PC-3 (cell line): Measurements from ENCODE around the gene HDHD3. TPM values are rescaled to one million over a fixed set of nuclear protein-coding genes. Genes with fewer than 3 reads are reported as not detected.
"Not testable (repeated sequence)": the region's sequence is repeated elsewhere in the genome, so short reads cannot be mapped to it uniquely, and the experiment has no call there.

ENCODE experiments used
- ATAC-seq: fragments of 200-7000 bp; cut with Tn5 transposase; 2 replicates; pipeline ENCODE4 v1.9.1; 2020; ENCODE audit warnings: mild to moderate bottlenecking, moderate library complexity
- BruUV-seq: library from RNA; stranded (reverse); fragments of 400-500 nt; replicated peaks from 2 replicates; lab custom pipeline; 2021; lab: Mats Ljungman, UMichigan
- CTCF ChIA-PET: fragments of 300-600 bp; sonication (Branson Sonifier 250); formaldehyde crosslinking; loops from one replicate; lab custom pipeline; 2022; ENCODE audit warnings: antibody characterized with exemption; lab: Charles Lee
- POLR2A ChIA-PET: fragments of 300-600 bp; sonication (Branson Sonifier 250); formaldehyde crosslinking; loops from one replicate; lab custom pipeline; 2022; ENCODE audit warnings: antibody characterized with exemption; ENCODE audit not compliant: unreplicated experiment; lab: Charles Lee
- DNase-seq: peaks from one replicate; pipeline ENCODE4 v3.0.0-alpha.2; 2015
- H2AFZ ChIP-seq: fragments of 300-600 bp; sonication (generic); 2 replicates; pipeline ENCODE4 v1.6.0; 2016; ENCODE audit warnings: antibody characterized with exemption, low read length
- H3F3A ChIP-seq: fragments of 300-600 bp; sonication (generic); one replicate; pipeline ENCODE4 v1.6.0; 2017; ENCODE audit warnings: antibody characterized with exemption, low read length, control low read depth, mild to moderate bottlenecking; ENCODE audit not compliant: unreplicated experiment
- H3K27ac ChIP-seq: fragments of 300-600 bp; sonication (generic); 2 replicates; pipeline ENCODE4 v1.5.1; 2016; ENCODE audit warnings: mild to moderate bottlenecking, low read length
- H3K27me3 ChIP-seq: fragments of 300-600 bp; sonication (generic); 2 replicates; pipeline ENCODE4 v1.6.1; 2016; ENCODE audit warnings: low read length, mixed read lengths
- H3K36me3 ChIP-seq: fragments of 300-600 bp; sonication (generic); 2 replicates; pipeline ENCODE4 v1.6.1; 2016; ENCODE audit warnings: low read depth, mixed run types, low read length, mixed read lengths
- H3K4me1 ChIP-seq: fragments of 300-600 bp; sonication (generic); 2 replicates; pipeline ENCODE4 v1.5.1; 2016; ENCODE audit warnings: low read length; ENCODE audit not compliant: insufficient read depth
- H3K4me2 ChIP-seq: fragments of 300-600 bp; sonication (generic); 2 replicates; pipeline ENCODE4 v1.6.0; 2016; ENCODE audit warnings: low read length
- H3K4me3 ChIP-seq: fragments of 300-600 bp; sonication (generic); 2 replicates; pipeline ENCODE4 v1.5.1; 2016; ENCODE audit warnings: mild to moderate bottlenecking, low read length, mixed read lengths
- H3K79me2 ChIP-seq: fragments of 300-600 bp; sonication (generic); 2 replicates; pipeline ENCODE4 v1.6.1; 2017; ENCODE audit warnings: low read length, mixed read lengths
- H3K9ac ChIP-seq: fragments of 300-600 bp; sonication (generic); 2 replicates; pipeline ENCODE4 v1.6.0; 2016; ENCODE audit warnings: mild to moderate bottlenecking, low read length
- H3K9me2 ChIP-seq: fragments of 300-600 bp; sonication (generic); replicated peaks from 2 replicates; pipeline ENCODE4 v1.6.1; 2016; ENCODE audit warnings: mixed run types, low read length, mixed read lengths
- H3K9me3 ChIP-seq: fragments of 300-600 bp; sonication (generic); 2 replicates; pipeline ENCODE4 v1.6.1; 2016; ENCODE audit warnings: low read length, mixed read lengths
- H4K20me1 ChIP-seq: fragments of 300-600 bp; sonication (generic); 2 replicates; pipeline ENCODE4 v1.6.1; 2016; ENCODE audit warnings: low read length, mixed read lengths
- EZH2 ChIP-seq: fragments of 300-600 bp; sonication (generic); IDR thresholded peaks from one replicate; pipeline ENCODE4 v1.6.1; 2017; ENCODE audit warnings: antibody characterized with exemption, mild to moderate bottlenecking, low read length; ENCODE audit not compliant: unreplicated experiment
- EZH2phosphoT487 ChIP-seq: fragments of 300-600 bp; sonication (generic); IDR thresholded peaks from 2 replicates; pipeline ENCODE4 v1.6.1; 2018; ENCODE audit warnings: mild to moderate bottlenecking, antibody characterized with exemption, low read length, borderline replicate concordance
- intact Hi-C: fragments of 100-400 bp; cut with micrococcal nuclease; formaldehyde crosslinking; loops from 2 replicates; pipeline ENCODE4 v1.9.0; 2023
- total RNA-seq: library from RNA; depleted of rRNA; stranded (reverse); fragments of >200 nt; gene quantifications from 2 replicates; pipeline ENCODE4 v1.2.3, GENCODE V29; 2014
- TF ChIP-seq, protein P1 (sequence below): fragments of 300-600 bp; sonication (generic); conservative IDR thresholded peaks from 2 replicates; pipeline ENCODE4 v1.5.1; 2017; ENCODE audit warnings: antibody characterized with exemption, low read depth, mild to moderate bottlenecking, low read length

The HDHD3 gene
- total RNA-seq, 1 experiment from 2014 or later, result 17.8 TPM

- Histone ChIP-seq H3K27ac (no peak overlapping the region), H3K27me3 (no peaks in the 10 kb centered on the region), H2AFZ (no peak overlapping the region), H3K9me3 (no peaks in the 10 kb centered on the region), H3F3A (no peaks in the 10 kb centered on the region), H3K4me3 (no peak overlapping the region), H3K36me3 (peaks cover 3% of the 10 kb centered on the region; the same call in 1 of the 2 replicates), H3K4me1 (no peaks in the 10 kb centered on the region), H3K79me2 (no peaks in the 10 kb centered on the region), H3K9ac (no peak overlapping the region), H4K20me1 (no peaks in the 10 kb centered on the region), H3K4me2 (no peak overlapping the region), H3K9me2 (no peaks in the 10 kb centered on the region)
- intact Hi-C loops, result no loop called here
- no peak for DNase-seq
- ATAC-seq, result no peak
- ChIA-PET POLR2A (no interaction called here), CTCF (interaction anchor here (0.6 kb wide), 1 partner anchor 170 kb away, joined by 5 read pairs; no protein-coding TSS in a partner anchor)
- no TSS peak for BruUV-seq
- TF ChIP-seq EZH2phosphoT487 (no peak), EZH2 (no peak)
- TF ChIP-seq, protein P1, sequence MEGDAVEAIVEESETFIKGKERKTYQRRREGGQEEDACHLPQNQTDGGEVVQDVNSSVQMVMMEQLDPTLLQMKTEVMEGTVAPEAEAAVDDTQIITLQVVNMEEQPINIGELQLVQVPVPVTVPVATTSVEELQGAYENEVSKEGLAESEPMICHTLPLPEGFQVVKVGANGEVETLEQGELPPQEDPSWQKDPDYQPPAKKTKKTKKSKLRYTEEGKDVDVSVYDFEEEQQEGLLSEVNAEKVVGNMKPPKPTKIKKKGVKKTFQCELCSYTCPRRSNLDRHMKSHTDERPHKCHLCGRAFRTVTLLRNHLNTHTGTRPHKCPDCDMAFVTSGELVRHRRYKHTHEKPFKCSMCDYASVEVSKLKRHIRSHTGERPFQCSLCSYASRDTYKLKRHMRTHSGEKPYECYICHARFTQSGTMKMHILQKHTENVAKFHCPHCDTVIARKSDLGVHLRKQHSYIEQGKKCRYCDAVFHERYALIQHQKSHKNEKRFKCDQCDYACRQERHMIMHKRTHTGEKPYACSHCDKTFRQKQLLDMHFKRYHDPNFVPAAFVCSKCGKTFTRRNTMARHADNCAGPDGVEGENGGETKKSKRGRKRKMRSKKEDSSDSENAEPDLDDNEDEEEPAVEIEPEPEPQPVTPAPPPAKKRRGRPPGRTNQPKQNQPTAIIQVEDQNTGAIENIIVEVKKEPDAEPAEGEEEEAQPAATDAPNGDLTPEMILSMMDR, result no peak
Observed at GRCh38 chr9:113369855-113370140, 7.0 kb downstream of the HDHD3 start.

DNA sequence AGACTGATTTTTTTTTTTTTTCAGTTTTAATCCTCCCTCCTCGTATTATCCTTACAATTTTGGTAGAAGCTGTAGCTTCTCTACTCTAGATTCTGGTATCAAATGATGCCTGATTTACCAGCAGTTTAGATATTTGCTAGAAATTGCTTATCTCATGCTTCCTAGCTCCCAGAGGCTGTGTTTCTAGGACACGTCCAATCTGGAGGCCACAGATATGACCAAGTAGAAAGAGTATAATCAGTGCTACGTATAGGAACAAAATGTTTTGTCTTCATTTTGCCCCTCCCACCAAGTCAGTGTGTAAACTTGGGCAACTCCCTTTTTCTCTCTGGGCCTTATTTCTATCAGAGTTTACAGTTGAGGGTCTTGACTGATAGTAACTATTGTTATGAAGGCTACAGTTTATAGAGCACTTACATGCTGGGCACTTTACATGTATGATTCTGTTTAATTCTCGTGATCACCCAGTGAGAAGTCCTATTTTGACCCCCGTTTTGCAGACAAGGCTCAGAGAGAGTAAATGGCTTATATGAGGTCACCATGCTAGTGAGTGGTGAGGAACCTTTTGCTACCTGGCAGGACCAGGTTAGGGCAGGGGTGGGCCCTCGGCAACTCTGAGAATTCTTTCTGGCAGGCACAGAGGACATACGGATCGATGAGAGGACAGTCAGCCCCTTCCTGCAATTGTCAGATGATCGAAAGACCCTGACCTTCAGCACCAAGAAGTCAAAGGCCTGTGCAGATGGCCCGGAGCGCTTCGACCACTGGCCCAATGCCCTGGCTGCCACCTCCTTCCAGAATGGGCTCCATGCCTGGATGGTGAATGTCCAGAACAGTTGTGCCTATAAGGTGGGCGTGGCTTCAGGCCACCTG lies 7.6 kb downstream of the HDHD3 start:
- Histone ChIP-seq H2AFZ (no peak overlapping the region), H3K27me3 (no peaks in the 10 kb centered on the region), H3K4me2 (no peak overlapping the region), H3K9ac (no peak overlapping the region), H3K4me1 (no peaks in the 10 kb centered on the region), H3K79me2 (no peaks in the 10 kb centered on the region), H3K4me3 (no peak overlapping the region), H3K9me2 (no peaks in the 10 kb centered on the region), H3K27ac (no peak overlapping the region), H3K9me3 (no peaks in the 10 kb centered on the region), H3F3A (no peaks in the 10 kb centered on the region), H4K20me1 (no peaks in the 10 kb centered on the region), H3K36me3 (peaks cover under 1% of the 10 kb centered on the region; the same call in 1 of the 2 replicates)
- ChIA-PET CTCF (no interaction called here), POLR2A (no interaction called here)
- ATAC-seq (no peak), DNase-seq (no peak)
- intact Hi-C loops, result no loop called here
- TF ChIP-seq EZH2 (no peak), EZH2phosphoT487 (no peak)
- TF ChIP-seq, protein P1, result no peak
- BruUV-seq, result no TSS peak

- H3K79me2 ChIP-seq, result no peaks in the 10 kb centered on the region
- DNase-seq (no peak), ATAC-seq (no peak)
- H3K27me3 ChIP-seq, result no peaks in the 10 kb centered on the region
- H3F3A ChIP-seq, result no peaks in the 10 kb centered on the region
- no peaks in the 10 kb centered on the region for H4K20me1 ChIP-seq
- no peak overlapping the region for H3K4me2 ChIP-seq
- TF ChIP-seq, protein P1, result no peak
- TF ChIP-seq EZH2 (no peak), EZH2phosphoT487 (no peak)
- ChIA-PET POLR2A (no interaction called here), CTCF (no interaction called here)
- no peaks in the 10 kb centered on the region for H3K4me1 ChIP-seq
- H2AFZ ChIP-seq, result no peak overlapping the region
- no peak overlapping the region for H3K4me3 ChIP-seq
- no peaks in the 10 kb centered on the region for H3K36me3 ChIP-seq
- intact Hi-C loops, result no loop called here
- H3K9ac ChIP-seq, result no peak overlapping the region
- H3K27ac ChIP-seq, result no peak overlapping the region
- no TSS peak for BruUV-seq
- no peaks in the 10 kb centered on the region for H3K9me2 ChIP-seq
- H3K9me3 ChIP-seq, result no peaks in the 10 kb centered on the region
Observed at GRCh38 chr9:113368348-113368981, 8.3 kb downstream of the HDHD3 start.

GRCh38 chr9:113365652-113366051 lies 11.1 kb downstream of the HDHD3 start:
- intact Hi-C loops, DNase-seq, H3K9ac ChIP-seq: not testable (repeated sequence)

More at GRCh38 chr9:113365652-113366051, 11.1 kb downstream of the HDHD3 start:
- CTCF ChIA-PET, H3K4me3 ChIP-seq, H3K27me3 ChIP-seq, H3K79me2 ChIP-seq, POLR2A ChIA-PET, BruUV-seq, H3K9me2 ChIP-seq, H3K9me3 ChIP-seq, H4K20me1 ChIP-seq, H3K27ac ChIP-seq, H3F3A ChIP-seq, H3K36me3 ChIP-seq, H3K4me2 ChIP-seq, ATAC-seq, H2AFZ ChIP-seq: not testable (repeated sequence)
- H3K4me1 ChIP-seq, result peaks cover 11% of the 10 kb centered on the region
